CD4-positive, alpha-beta T cell treated with Interleukin-4 for 4 hours (primary cell): ENCODE results near the gene UBAP2L.
A peak's percentile ranks its signal among the peaks of the same experiment; 100 is the strongest.
"Not testable (repeated sequence)": the region's sequence is repeated elsewhere in the genome, so short reads cannot be mapped to it uniquely, and the experiment has no call there.

Source experiments
- DNase-seq: peaks from one replicate; pipeline ENCODE4 v3.0.0-alpha.2; 2020

The UBAP2L gene

GRCh38 chr1:154220071-154220969 is at the start of gene UBAP2L:
Gene UBAP2L, plus strand, starts transcription at chr1:154220955. Its CDS starts 4,169 bp downstream, at chr1:154225124.
- DNase-seq, result peak; percentile 99

GRCh38 chr1:154171223-154171583 is 49.6 kb upstream of the UBAP2L start:
- DNase-seq, result no peak

- DNase-seq, result no peak
Measured at GRCh38 chr1:154171880-154172279, 48.9 kb upstream of the UBAP2L start.

GRCh38 chr1:154174654-154175053 is 46.1 kb upstream of the UBAP2L start:
- DNase-seq, result no peak

GRCh38 chr1:154176337-154176736 is 44.4 kb upstream of the UBAP2L start:
- peak; percentile 13 for DNase-seq

GRCh38 chr1:154178013-154178412 is 42.7 kb upstream of the UBAP2L start:
- DNase-seq, result peak; percentile 11

GRCh38 chr1:154178911-154179811 is 41.6 kb upstream of the UBAP2L start:
- DNase-seq, result peak; percentile 30

- peak; percentile 17 for DNase-seq
Measured at GRCh38 chr1:154179946-154180687, 40.6 kb upstream of the UBAP2L start.

- DNase-seq, result no peak
Measured at GRCh38 chr1:154181944-154182343, 38.8 kb upstream of the UBAP2L start.

- peak; percentile 72 for DNase-seq
Measured at GRCh38 chr1:154182344-154183045, 38.3 kb upstream of the UBAP2L start.

GRCh38 chr1:154183046-154183915 is 37.5 kb upstream of the UBAP2L start:
- peak; percentile 90 for DNase-seq

GRCh38 chr1:154186177-154186576 is 34.6 kb upstream of the UBAP2L start:
- DNase-seq, result peak; percentile 63

- DNase-seq, result no peak
Measured at GRCh38 chr1:154186852-154187501, 33.8 kb upstream of the UBAP2L start.

- DNase-seq, result no peak
Measured at GRCh38 chr1:154190550-154190949, 30.2 kb upstream of the UBAP2L start.

- no peak for DNase-seq
Measured at GRCh38 chr1:154191990-154192461, 28.7 kb upstream of the UBAP2L start, which contains the start of gene TPM3. Gene TPM3, minus strand, starts transcription at chr1:154192100. Its CDS starts 82 bp downstream, at chr1:154192018.

- no peak for DNase-seq
Measured at GRCh38 chr1:154192476-154192875, 28.3 kb upstream of the UBAP2L start.

GRCh38 chr1:154193821-154194220 is 26.9 kb upstream of the UBAP2L start:
- no peak for DNase-seq

GRCh38 chr1:154198756-154199562 is 21.8 kb upstream of the UBAP2L start:
- peak; percentile 57 for DNase-seq

GRCh38 chr1:154199563-154199879 is 21.2 kb upstream of the UBAP2L start:
- DNase-seq, result no peak

- not testable (repeated sequence) for DNase-seq
Measured at GRCh38 chr1:154205778-154206177, 15.0 kb upstream of the UBAP2L start.
